Uterus (tissue), 4 donors: ENCODE measurements around the gene TJP2. TPM values are rescaled to one million over a fixed set of nuclear protein-coding genes. Genes with fewer than 3 reads are reported as not detected.

Source experiments
- DNase-seq, 2 donors: peaks; one replicate each; pipeline ENCODE4 v3.0.0-alpha.2; 2019 to 2020
- H3K27ac ChIP-seq, 2 donors: fragments of 200-600 bp; sonication (generic); 1 replicate in 1 of 2; 2 replicates in 1 of 2; pipeline ENCODE4 v1.5.1; 2016 to 2018
- H3K27me3 ChIP-seq, 2 donors: fragments of 200-600 bp; sonication (generic); one replicate each; pipeline ENCODE4 v1.5.1; 2018 to 2019; ENCODE audit warnings: control low read depth in 1 of 2
- H3K36me3 ChIP-seq, 2 donors: fragments of 200-600 bp; sonication (generic); one replicate each; pipeline ENCODE4 v1.5.1; 2019; ENCODE audit warnings: control low read depth in 1 of 2
- H3K4me1 ChIP-seq, 2 donors: fragments of 200-600 bp; sonication (generic); one replicate each; pipeline ENCODE4 v1.5.1; 2018 to 2019; ENCODE audit warnings: control low read depth in 1 of 2
- H3K4me3 ChIP-seq, 2 donors: fragments of 200-600 bp; sonication (generic); 1 replicate in 1 of 2; 2 replicates in 1 of 2; pipeline ENCODE4 v1.5.1; 2018 to 2019; ENCODE audit warnings: mild to moderate bottlenecking in 1 of 2
- H3K9me3 ChIP-seq, 2 donors: fragments of 200-600 bp; sonication (generic); one replicate each; pipeline ENCODE4 v1.5.1; 2019; ENCODE audit warnings: control low read depth in 1 of 2
- CTCF ChIP-seq, 4 experiments: fragments of 200-600 bp in 2 of 4; fragments of 450-650 bp in 2 of 4; sonication (generic) in 2 of 4; IDR thresholded peaks; one replicate each; pipeline ENCODE4 v1.5.1; 2016 to 2019; ENCODE audit warnings: antibody characterized with exemption in 4 of 4, mild to moderate bottlenecking in 2 of 4, moderate library complexity in 1 of 4
- POLR2A ChIP-seq, 2 donors: fragments of 450-650 bp; IDR thresholded peaks; one replicate each; pipeline ENCODE4 v1.6.1; 2016; ENCODE audit warnings: antibody characterized with exemption in 2 of 2, mild to moderate bottlenecking in 1 of 2, moderate library complexity in 1 of 2
- intact Hi-C: fragments of 100-400 bp; cut with DNase I; formaldehyde crosslinking; loops from one replicate; pipeline ENCODE4 v1.15.1; 2023; ENCODE audit warnings: low total_unique reads
- total RNA-seq, 4 donors: library from RNA; depleted of rRNA in 3 of 4; stranded (reverse); fragments of >200 nt in 3 of 4; gene quantifications; one replicate each; pipeline versions ENCODE4 v1.1.0 to v1.2.4, GENCODE V29; 2014 to 2023
- donor health status: DM: yes; HTN: yes; CAD: no.

The TJP2 gene
- total RNA-seq, 4 donors from 2014 or later: 38.6 to 110 (median 44.7) TPM

DNA sequence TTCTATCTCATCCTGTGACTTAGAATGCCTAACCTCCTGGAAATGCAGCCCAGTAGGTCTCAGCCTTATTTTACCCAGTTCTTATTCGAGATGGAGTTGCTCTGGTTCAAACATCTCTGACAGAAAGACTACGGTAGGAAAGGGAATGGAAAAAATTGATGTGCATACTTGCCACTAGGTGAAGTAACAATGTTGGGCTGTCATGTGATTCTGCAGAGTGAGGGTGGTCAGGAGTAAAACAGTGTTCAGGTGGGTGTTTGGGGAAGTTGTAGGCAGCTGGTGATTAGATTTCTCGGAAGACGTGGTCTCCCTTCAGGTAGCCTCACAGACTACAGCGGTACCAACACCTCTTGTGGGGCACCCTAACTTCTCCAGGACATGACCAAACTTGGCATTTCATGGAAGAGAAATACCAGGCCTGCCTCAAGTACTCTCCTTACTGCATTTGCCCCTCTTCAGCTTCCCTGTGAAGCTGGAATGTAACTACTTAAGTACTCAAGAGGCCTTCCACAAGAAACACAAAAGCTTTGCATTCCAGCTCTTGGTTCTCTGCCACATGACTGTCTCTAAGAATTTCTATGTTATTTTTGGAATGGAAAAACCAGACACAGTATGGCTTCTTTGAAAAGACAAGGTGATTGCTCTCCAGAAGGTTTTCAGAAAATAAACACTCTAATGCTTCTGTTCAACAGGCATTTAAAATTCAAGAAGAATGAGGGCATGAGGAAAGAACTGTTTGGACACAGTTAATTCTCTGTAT is 133.5 kb downstream of the TJP2 start:
- Histone ChIP-seq H3K4me1 (no peaks in the 10 kb centered on the region), H3K27me3 (no peaks in the 10 kb centered on the region), H3K36me3 (no peaks in the 10 kb centered on the region), H3K9me3 (no peaks in the 10 kb centered on the region), H3K27ac (no peak overlapping the region), H3K4me3 (no peak overlapping the region)
- DNase-seq: no peak
- intact Hi-C loops: no loop called here
- no peak for TF ChIP-seq CTCF (IDR thresholded peaks at IDR 0.05)

GRCh38 chr9:69308206-69308931 is 134.3 kb downstream of the TJP2 start:
- TF ChIP-seq POLR2A (IDR thresholded peaks at IDR 0.05) (no peak), CTCF (IDR thresholded peaks at IDR 0.05) (no peak)
- Histone ChIP-seq H3K27me3 (no peaks in the 10 kb centered on the region), H3K36me3 (no peaks in the 10 kb centered on the region), H3K9me3 (no peaks in the 10 kb centered on the region), H3K27ac (no peak overlapping the region), H3K4me3 (no peak overlapping the region), H3K4me1 (no peaks in the 10 kb centered on the region)
- intact Hi-C loops: no loop called here
- DNase-seq: no peak

DNA sequence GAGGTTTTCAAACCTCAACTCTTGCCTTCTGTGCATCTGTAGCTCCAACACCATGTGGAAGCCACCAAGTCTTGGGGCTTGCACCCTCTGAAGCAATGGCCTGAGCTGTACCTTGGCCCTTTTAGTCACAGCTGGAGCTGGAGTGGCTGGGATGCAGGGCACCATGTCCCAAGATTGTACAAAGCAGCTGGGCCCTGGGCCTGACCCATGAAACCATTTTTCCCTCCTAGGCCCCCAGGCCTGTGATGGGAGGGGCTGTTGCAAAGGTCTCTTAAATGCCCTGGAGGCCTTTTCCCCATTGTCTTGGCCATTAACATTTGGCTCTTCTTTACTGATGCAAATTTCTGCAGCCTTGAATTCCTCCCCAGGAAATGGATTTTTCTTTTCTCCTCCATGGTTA is 139.1 kb downstream of the TJP2 start:
- DNase-seq: no peak
- TF ChIP-seq CTCF (IDR thresholded peaks at IDR 0.05) (no peak), POLR2A (IDR thresholded peaks at IDR 0.05) (no peak)
- H3K27ac ChIP-seq: no peak overlapping the region
- H3K36me3 ChIP-seq: no peaks in the 10 kb centered on the region
- no peaks in the 10 kb centered on the region for H3K27me3 ChIP-seq
- no peak overlapping the region for H3K4me3 ChIP-seq
- H3K9me3 ChIP-seq: no peaks in the 10 kb centered on the region
- intact Hi-C loops: no loop called here
- no peaks in the 10 kb centered on the region for H3K4me1 ChIP-seq

DNA sequence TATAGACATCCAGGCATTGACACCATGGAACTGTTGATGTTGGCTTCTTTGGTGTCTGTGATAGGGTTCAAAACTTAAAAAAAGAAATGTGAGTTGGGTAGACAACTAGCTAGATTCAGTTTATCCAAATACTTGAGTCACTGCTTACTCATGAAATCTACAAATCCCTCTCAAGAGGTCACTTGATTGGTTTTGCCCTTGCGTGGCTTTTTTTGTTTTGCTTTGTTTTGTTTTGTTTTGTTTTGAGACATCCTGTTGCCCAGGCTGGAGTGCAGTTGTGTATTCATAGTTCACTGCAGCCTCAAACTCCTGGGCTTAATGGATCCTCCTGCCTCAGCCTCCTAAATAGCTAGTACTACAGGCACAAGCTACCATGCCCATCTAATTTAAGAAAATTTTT is 140.5 kb downstream of the TJP2 start:
- Histone ChIP-seq H3K4me3 (no peak overlapping the region), H3K4me1 (no peaks in the 10 kb centered on the region), H3K9me3 (no peaks in the 10 kb centered on the region), H3K36me3 (no peaks in the 10 kb centered on the region), H3K27me3 (no peaks in the 10 kb centered on the region), H3K27ac (no peak overlapping the region)
- intact Hi-C loops: no loop called here
- TF ChIP-seq POLR2A (IDR thresholded peaks at IDR 0.05): no peak
- TF ChIP-seq CTCF (IDR thresholded peaks at IDR 0.05): no peak
- DNase-seq: no peak

GRCh38 chr9:69317081-69317480 is 143.0 kb downstream of the TJP2 start:
- no peaks in the 10 kb centered on the region for H3K4me1 ChIP-seq
- H3K4me3 ChIP-seq: no peak overlapping the region
- DNase-seq: no peak
- intact Hi-C loops: no loop called here
- H3K27me3 ChIP-seq: no peaks in the 10 kb centered on the region
- no peaks in the 10 kb centered on the region for H3K36me3 ChIP-seq
- no peak overlapping the region for H3K27ac ChIP-seq
- no peak for TF ChIP-seq POLR2A (IDR thresholded peaks at IDR 0.05)
- TF ChIP-seq CTCF (IDR thresholded peaks at IDR 0.05): no peak
- no peaks in the 10 kb centered on the region for H3K9me3 ChIP-seq
